Right lobe of liver (tissue), 6 donors: ENCODE results near the gene CACNA2D1. TPM values are rescaled to one million over a fixed set of nuclear protein-coding genes. Genes with fewer than 3 reads are reported as not detected.
A peak's percentile ranks its signal among the peaks of the same experiment; 100 is the strongest.

ENCODE experiments used
- ATAC-seq, 4 donors: fragments of 200-7000 bp; cut with Tn5 transposase; one replicate each; pipeline ENCODE4 v1.9.1; 2020; ENCODE audit warnings: mild to moderate bottlenecking in 4 of 4, moderate library complexity in 4 of 4
- DNase-seq, 3 donors: peaks; one replicate each; pipeline ENCODE4 v3.0.0-alpha.2; 2020
- H3K27ac ChIP-seq, 3 donors: fragments of 200-600 bp; one replicate each; pipeline ENCODE4 v1.8.0; 2022
- H3K27me3 ChIP-seq, 2 donors: fragments of 200-600 bp; one replicate each; pipeline ENCODE4 v1.8.0; 2022
- H3K36me3 ChIP-seq, 4 donors: fragments of 200-600 bp; sonication (generic) in 1 of 4; one replicate each; pipeline versions ENCODE4 v1.5.1 to v1.8.0; 2017 to 2022; ENCODE audit warnings: control low read depth in 1 of 4
- H3K4me1 ChIP-seq, 4 donors: fragments of 200-600 bp; sonication (generic) in 1 of 4; one replicate each; pipeline versions ENCODE4 v1.5.1 to v1.8.0; 2017 to 2022; ENCODE audit warnings: control low read depth in 1 of 4
- H3K4me3 ChIP-seq, 3 donors: fragments of 200-600 bp; one replicate each; pipeline ENCODE4 v1.8.0; 2022
- H3K9me3 ChIP-seq, 4 donors: fragments of 200-600 bp; sonication (generic) in 1 of 4; one replicate each; pipeline versions ENCODE4 v1.5.1 to v1.8.0; 2017 to 2022; ENCODE audit warnings: control low read depth in 1 of 4
- CTCF ChIP-seq, 4 donors: fragments of 200-600 bp in 3 of 4; fragments of 450-650 bp in 1 of 4; IDR thresholded peaks; one replicate each; pipeline versions ENCODE4 v1.5.1 to v1.8.0; 2016 to 2022; ENCODE audit warnings: antibody characterized with exemption in 4 of 4, mild to moderate bottlenecking in 2 of 4
- POLR2A ChIP-seq: fragments of 450-650 bp; IDR thresholded peaks from one replicate; pipeline ENCODE4 v1.6.1; 2017; ENCODE audit warnings: antibody characterized with exemption, mild to moderate bottlenecking
- WGBS: methylation state at CpG from one replicate; pipeline ENCODE4 v1.1.6; 2018; ENCODE audit warnings: low coverage, low lambda C conversion rate; ENCODE audit not compliant: insufficient coverage; ENCODE audit errors: missing lambda C conversion rate; 5-methylcytosine and 5-hydroxymethylcytosine counted together
- intact Hi-C, 2 donors: fragments of 100-400 bp; cut with DNase I; formaldehyde crosslinking; loops; one replicate each; pipeline versions ENCODE4 v1.11.2 to v1.14.1; 2022
- total RNA-seq, 6 experiments: library from RNA; depleted of rRNA in 2 of 6; stranded (reverse); fragments of >200 nt in 2 of 6; fragmentation: NEBNext Ultra II Directional in 3 of 6; extraction: Animal tissue kit (Norgen Biotek cat#: 25700) in 3 of 6; gene quantifications; one replicate each; pipeline versions ENCODE4 v1.1.0 to v1.2.4, GENCODE V29; 2016 to 2023
- donor health status: DM: no; HTN: yes; CAD: no.
- donor health status: DM: no; HTN: no; CAD: no.
- donor health status: DM: no; HTN: no; CAD: no.
- donor health status: DM: no; HTN: yes; CAD: no.
- donor health status: DM: no; HTN: yes; CAD: no.

CACNA2D1 gene
- total RNA-seq, 6 experiments from 2014 or later = 1.3 to 6.0 (median 2.2) TPM

- Histone ChIP-seq H3K36me3 (no peaks in the 10 kb centered on the region), H3K4me3 (no peak overlapping the region), H3K27ac (no peak overlapping the region), H3K9me3 (no peaks in the 10 kb centered on the region), H3K4me1 (no peaks in the 10 kb centered on the region), H3K27me3 (no peaks in the 10 kb centered on the region)
- TF ChIP-seq POLR2A (no peak), CTCF (IDR thresholded peaks at IDR 0.05) (no peak)
- no peak for ATAC-seq
- WGBS = 63% methylated on average over 4 of the region's 4 CpGs
- DNase-seq = no peak
- intact Hi-C loops = no loop called here
Measured at GRCh38 chr7:82087099-82087498, 356.5 kb downstream of the CACNA2D1 start.

GRCh38 chr7:82085116-82085515 lies 358.5 kb downstream of the CACNA2D1 start:
- DNase-seq (no peak), ATAC-seq (no peak)
- intact Hi-C loops = no loop called here
- Histone ChIP-seq H3K27ac (no peak overlapping the region), H3K9me3 (no peaks in the 10 kb centered on the region), H3K4me3 (no peak overlapping the region), H3K36me3 (no peaks in the 10 kb centered on the region), H3K4me1 (no peaks in the 10 kb centered on the region), H3K27me3 (no peaks in the 10 kb centered on the region)
- TF ChIP-seq CTCF (IDR thresholded peaks at IDR 0.05) (no peak), POLR2A (no peak)
- 70% methylated on average over 4 of the region's 4 CpGs for WGBS

GRCh38 chr7:82081644-82082224 lies 361.8 kb downstream of the CACNA2D1 start:
- intact Hi-C loops = no loop called here
- H3K9me3 ChIP-seq = no peaks in the 10 kb centered on the region
- peak in 1 of 4 donors; percentile 24 for ATAC-seq
- no peak overlapping the region for H3K27ac ChIP-seq
- TF ChIP-seq POLR2A (no peak), CTCF (IDR thresholded peaks at IDR 0.05) (no peak)
- WGBS = 80% methylated on average over 4 of the region's 12 CpGs
- H3K36me3 ChIP-seq = no peaks in the 10 kb centered on the region
- H3K27me3 ChIP-seq = no peaks in the 10 kb centered on the region
- no peaks in the 10 kb centered on the region for H3K4me1 ChIP-seq
- DNase-seq = peak in 1 of 3 donors; percentile 16
- no peak overlapping the region for H3K4me3 ChIP-seq

- no peak for DNase-seq
- intact Hi-C loops = no loop called here
- no peak for TF ChIP-seq POLR2A
- TF ChIP-seq CTCF (IDR thresholded peaks at IDR 0.05) = no peak
Measured at GRCh38 chr7:82080254-82080927, 363.2 kb downstream of the CACNA2D1 start.

More at GRCh38 chr7:82080254-82080927, 363.2 kb downstream of the CACNA2D1 start:
- Histone ChIP-seq H3K9me3 (no peaks in the 10 kb centered on the region), H3K36me3 (no peaks in the 10 kb centered on the region), H3K4me3 (no peak overlapping the region), H3K27ac (no peak overlapping the region), H3K27me3 (no peaks in the 10 kb centered on the region), H3K4me1 (no peaks in the 10 kb centered on the region)
- ATAC-seq = no peak
- WGBS = 25% methylated on average over 4 of the region's 4 CpGs
